Vagina (tissue), 2 donors: ENCODE results near the gene WSB1. TPM values are rescaled to one million over a fixed set of nuclear protein-coding genes. Genes with fewer than 3 reads are reported as not detected.

Source experiments
- DNase-seq, 2 donors: peaks; one replicate each; pipeline ENCODE4 v3.0.0-alpha.2; 2017; ENCODE audit errors: extremely low spot score in 2 of 2
- H3K27ac ChIP-seq: fragments of 200-600 bp; sonication (generic); one replicate; pipeline ENCODE4 v1.5.1; 2019
- H3K27me3 ChIP-seq: fragments of 200-600 bp; sonication (generic); one replicate; pipeline ENCODE4 v1.5.1; 2019
- H3K36me3 ChIP-seq, 2 donors: fragments of 200-600 bp; sonication (generic); one replicate each; pipeline ENCODE4 v1.5.1; 2017 to 2019
- H3K4me1 ChIP-seq: fragments of 200-600 bp; sonication (generic); one replicate; pipeline ENCODE4 v1.5.1; 2019
- H3K4me3 ChIP-seq, 2 donors: fragments of 200-600 bp; sonication (generic); 1 replicate in 1 of 2; 2 replicates in 1 of 2; pipeline ENCODE4 v1.5.1; 2016 to 2019
- H3K9me3 ChIP-seq: fragments of 200-600 bp; sonication (generic); one replicate; pipeline ENCODE4 v1.5.1; 2019
- POLR2A ChIP-seq, 2 donors: fragments of 450-650 bp; IDR thresholded peaks; one replicate each; pipeline ENCODE4 v1.6.1; 2017; ENCODE audit warnings: antibody characterized with exemption in 2 of 2, mild to moderate bottlenecking in 2 of 2, moderate library complexity in 2 of 2
- POLR2AphosphoS5 ChIP-seq, 2 donors: sonication (generic); formaldehyde crosslinking; IDR thresholded peaks; one replicate each; pipeline ENCODE4 v1.9.0; 2017; ENCODE audit warnings: antibody characterized with exemption in 2 of 2, mild to moderate bottlenecking in 2 of 2, low read depth in 1 of 2; ENCODE audit not compliant: insufficient read depth in 1 of 2
- intact Hi-C: fragments of 100-400 bp; cut with DNase I; formaldehyde crosslinking; loops from one replicate; pipeline ENCODE4 v1.15.1; 2023
- total RNA-seq: library from RNA; depleted of rRNA; stranded (reverse); fragments of >200 nt; gene quantifications from one replicate; pipeline ENCODE4 v1.2.3, GENCODE V29; 2016
- TF ChIP-seq, protein P1 (sequence below), 3 experiments: fragments of 450-650 bp in 2 of 3; fragments of 200-600 bp in 1 of 3; sonication (generic) in 1 of 3; IDR thresholded peaks; one replicate each; pipeline ENCODE4 v1.5.1; 2017 to 2019; ENCODE audit warnings: antibody characterized with exemption in 3 of 3, mild to moderate bottlenecking in 2 of 3, moderate library complexity in 2 of 3

The WSB1 gene
- total RNA-seq, 1 donor from 2014 or later, result 158 TPM

DNA sequence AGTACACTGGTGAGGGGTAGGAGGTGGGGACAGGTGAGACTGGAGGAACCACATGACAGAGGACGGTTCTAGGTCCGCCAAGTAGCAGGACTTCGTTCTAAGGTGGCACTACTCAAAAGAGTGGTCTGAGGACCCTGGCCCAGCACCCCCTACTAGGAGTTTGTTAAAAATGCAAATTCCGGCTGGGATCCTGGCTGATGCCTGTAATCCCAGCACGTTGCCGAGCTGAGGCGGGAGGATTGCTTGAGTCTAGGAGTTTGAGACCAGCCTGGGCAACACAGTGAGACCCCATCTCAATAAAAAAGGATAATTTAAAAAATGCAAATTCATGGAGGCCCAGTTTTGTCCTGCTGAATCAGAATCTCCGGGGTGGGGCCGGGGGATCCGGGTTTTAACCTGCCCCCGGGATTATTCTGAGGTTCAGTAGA, 59.1 kb downstream of the WSB1 start:
- Histone ChIP-seq H3K27ac (peak overlapping the region; percentile 95), H3K9me3 (no peaks in the 10 kb centered on the region), H3K36me3 (no peaks in the 10 kb centered on the region), H3K27me3 (no peaks in the 10 kb centered on the region), H3K4me1 (peaks cover 24% of the 10 kb centered on the region), H3K4me3 (peak overlapping the region; percentile 56 to 59)
- intact Hi-C loops, result loop anchor here (5.0 to 10.0 kb wide), 2 partner anchors 102 to 249 kb away; partner anchors contain the start of gene KSR1
- no peak for TF ChIP-seq POLR2AphosphoS5 (IDR thresholded peaks at IDR 0.05; ENCODE audit: insufficient read depth in 1 of 2, low read depth in 1 of 2)
- no peak for TF ChIP-seq POLR2A (IDR thresholded peaks at IDR 0.05)
- TF ChIP-seq, protein P1, sequence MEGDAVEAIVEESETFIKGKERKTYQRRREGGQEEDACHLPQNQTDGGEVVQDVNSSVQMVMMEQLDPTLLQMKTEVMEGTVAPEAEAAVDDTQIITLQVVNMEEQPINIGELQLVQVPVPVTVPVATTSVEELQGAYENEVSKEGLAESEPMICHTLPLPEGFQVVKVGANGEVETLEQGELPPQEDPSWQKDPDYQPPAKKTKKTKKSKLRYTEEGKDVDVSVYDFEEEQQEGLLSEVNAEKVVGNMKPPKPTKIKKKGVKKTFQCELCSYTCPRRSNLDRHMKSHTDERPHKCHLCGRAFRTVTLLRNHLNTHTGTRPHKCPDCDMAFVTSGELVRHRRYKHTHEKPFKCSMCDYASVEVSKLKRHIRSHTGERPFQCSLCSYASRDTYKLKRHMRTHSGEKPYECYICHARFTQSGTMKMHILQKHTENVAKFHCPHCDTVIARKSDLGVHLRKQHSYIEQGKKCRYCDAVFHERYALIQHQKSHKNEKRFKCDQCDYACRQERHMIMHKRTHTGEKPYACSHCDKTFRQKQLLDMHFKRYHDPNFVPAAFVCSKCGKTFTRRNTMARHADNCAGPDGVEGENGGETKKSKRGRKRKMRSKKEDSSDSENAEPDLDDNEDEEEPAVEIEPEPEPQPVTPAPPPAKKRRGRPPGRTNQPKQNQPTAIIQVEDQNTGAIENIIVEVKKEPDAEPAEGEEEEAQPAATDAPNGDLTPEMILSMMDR (IDR thresholded peaks at IDR 0.05), result no peak
- no peak for DNase-seq

DNA sequence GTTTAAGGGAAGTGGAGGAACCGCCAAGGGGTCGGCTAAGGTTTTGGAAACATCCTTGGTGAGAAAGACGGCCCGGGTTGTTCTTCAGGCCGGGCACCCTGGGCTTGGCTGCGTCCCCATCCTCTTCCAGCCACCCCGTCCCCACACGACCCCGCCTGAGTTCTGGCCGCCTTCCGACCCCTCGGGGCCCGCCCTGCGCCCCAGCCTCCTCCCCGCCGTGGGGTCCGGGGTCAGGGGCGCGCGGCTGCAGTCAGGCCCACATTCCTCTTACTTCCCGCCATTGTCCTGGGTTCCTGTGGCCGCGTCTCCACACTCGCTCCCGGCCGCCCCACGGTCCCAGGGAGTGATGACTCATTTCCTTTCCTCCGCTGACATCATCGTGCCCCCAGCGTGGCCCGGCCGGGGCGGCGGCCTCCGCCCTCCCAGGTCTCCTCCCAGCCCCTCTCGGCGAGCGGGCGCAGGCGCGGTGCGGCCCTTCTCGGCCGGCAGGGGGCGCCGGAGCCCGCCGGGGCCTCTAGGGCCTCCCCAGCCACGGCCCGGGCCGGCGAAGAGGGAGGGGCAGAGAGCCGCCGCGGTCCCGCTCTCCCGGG, 59.6 kb downstream of the WSB1 start:
- H3K36me3 ChIP-seq, result no peaks in the 10 kb centered on the region
- intact Hi-C loops, result loop anchor here (5.0 to 10.0 kb wide), 2 partner anchors 101 to 249 kb away; partner anchors contain the start of gene KSR1
- DNase-seq, result no peak
- H3K9me3 ChIP-seq, result no peaks in the 10 kb centered on the region
- peak overlapping the region; percentile 95 for H3K27ac ChIP-seq
- H3K27me3 ChIP-seq, result no peaks in the 10 kb centered on the region
- H3K4me1 ChIP-seq, result peaks cover 19% of the 10 kb centered on the region
- TF ChIP-seq POLR2AphosphoS5 (IDR thresholded peaks at IDR 0.05; ENCODE audit: insufficient read depth in 1 of 2, low read depth in 1 of 2) (peak in 1 of 2 donors; percentile 99), POLR2A (IDR thresholded peaks at IDR 0.05) (peak in 1 of 2 donors; percentile 95)
- TF ChIP-seq, protein P1 (IDR thresholded peaks at IDR 0.05), result peak; percentile 80 to 98 (median 95)
- peak overlapping the region; percentile 56 to 59 for H3K4me3 ChIP-seq

DNA sequence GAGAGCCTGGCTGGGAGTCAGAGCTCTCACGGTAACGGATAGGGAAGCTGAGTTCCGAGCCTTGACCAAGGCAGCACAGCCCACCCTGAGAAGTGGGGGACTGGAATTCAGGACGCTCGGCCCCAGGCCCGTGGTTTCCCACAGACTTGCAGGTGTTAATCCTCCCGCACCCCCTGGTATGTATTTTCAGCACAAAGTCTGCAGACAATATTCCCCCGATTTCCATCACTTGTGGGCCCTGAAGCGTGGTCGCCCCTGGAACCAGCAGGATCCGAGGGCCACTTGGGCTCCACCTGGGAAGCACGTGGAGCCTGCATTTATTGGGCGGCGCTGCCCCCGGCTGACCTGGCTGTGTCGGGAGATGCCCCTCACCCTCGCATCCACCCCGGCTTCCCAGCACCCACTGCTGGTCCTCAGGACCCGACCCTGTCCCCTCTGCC, 60.2 kb downstream of the WSB1 start:
- H3K27me3 ChIP-seq, result no peaks in the 10 kb centered on the region
- H3K36me3 ChIP-seq, result no peaks in the 10 kb centered on the region
- DNase-seq, result no peak
- H3K27ac ChIP-seq, result peak overlapping the region; percentile 95
- no peaks in the 10 kb centered on the region for H3K9me3 ChIP-seq
- TF ChIP-seq, protein P1 (IDR thresholded peaks at IDR 0.05), result no peak
- no peak for TF ChIP-seq POLR2A (IDR thresholded peaks at IDR 0.05)
- no peak for TF ChIP-seq POLR2AphosphoS5 (IDR thresholded peaks at IDR 0.05; ENCODE audit: insufficient read depth in 1 of 2, low read depth in 1 of 2)
- H3K4me3 ChIP-seq, result peak overlapping the region; percentile 56 to 59
- intact Hi-C loops, result loop anchor here (5.0 to 10.0 kb wide), 2 partner anchors 101 to 248 kb away; partner anchors contain the start of gene KSR1
- H3K4me1 ChIP-seq, result peaks cover 17% of the 10 kb centered on the region

DNA sequence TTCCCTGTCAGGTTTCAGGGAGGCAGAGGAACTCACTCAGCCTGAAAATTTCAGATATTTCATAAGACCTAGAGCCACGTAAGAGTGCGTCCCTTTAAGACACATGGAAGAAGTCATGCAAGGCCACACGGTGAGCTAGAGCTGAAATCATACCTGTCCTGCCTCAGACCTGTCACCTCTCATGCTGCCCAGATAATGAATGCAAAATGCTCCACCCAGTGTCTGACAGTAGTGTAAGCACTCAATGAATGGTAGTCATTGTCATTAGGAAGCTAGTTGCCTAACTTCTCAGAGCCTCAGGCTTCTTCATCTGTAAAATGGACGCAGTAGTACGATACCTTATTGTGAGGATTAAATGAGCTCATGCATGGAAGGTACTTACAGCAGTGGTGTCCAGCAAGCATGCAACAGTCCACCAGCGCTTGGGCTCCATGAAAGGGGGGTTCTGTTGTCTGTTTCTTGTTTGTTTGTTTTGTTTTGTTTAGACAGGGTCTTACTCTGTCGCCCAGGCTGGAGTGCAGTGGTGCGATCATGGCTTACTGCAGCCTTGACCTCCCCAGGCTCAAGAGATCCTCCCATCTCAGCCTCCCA, 60.7 kb downstream of the WSB1 start:
- peak overlapping the region in 1 of 2 donors; percentile 59 for H3K4me3 ChIP-seq
- peaks cover 17% of the 10 kb centered on the region for H3K4me1 ChIP-seq
- H3K36me3 ChIP-seq, result no peaks in the 10 kb centered on the region
- peak overlapping the region; percentile 95 for H3K27ac ChIP-seq
- DNase-seq, result no peak
- no peak for TF ChIP-seq POLR2A (IDR thresholded peaks at IDR 0.05)
- TF ChIP-seq POLR2AphosphoS5 (IDR thresholded peaks at IDR 0.05; ENCODE audit: insufficient read depth in 1 of 2, low read depth in 1 of 2), result no peak
- TF ChIP-seq, protein P1 (IDR thresholded peaks at IDR 0.05), result no peak
- H3K27me3 ChIP-seq, result no peaks in the 10 kb centered on the region
- no peaks in the 10 kb centered on the region for H3K9me3 ChIP-seq
- intact Hi-C loops, result loop anchor here (5.0 to 10.0 kb wide), 2 partner anchors 100 to 248 kb away; partner anchors contain the start of gene KSR1
